WERI-Rb-1 (cell line): ENCODE data around the gene CHST8.

Source experiments
- DNase-seq: peaks from one replicate; pipeline ENCODE4 v3.0.0-alpha.2; 2020
- H3K27ac ChIP-seq: fragments of 250-450 bp; sonication (Bioruptor Pico); 2 replicates; pipeline ENCODE4 v1.5.1; 2020; ENCODE audit warnings: mild to moderate bottlenecking, moderate library complexity
- H3K27me3 ChIP-seq: fragments of 250-450 bp; sonication (Bioruptor Pico); 2 replicates; pipeline ENCODE4 v1.5.1; 2021; ENCODE audit warnings: mild to moderate bottlenecking, low read depth, moderate library complexity; ENCODE audit not compliant: insufficient read depth, severe bottlenecking
- H3K36me3 ChIP-seq: fragments of 250-450 bp; sonication (Bioruptor Pico); 2 replicates; pipeline ENCODE4 v1.5.1; 2020; ENCODE audit warnings: mild to moderate bottlenecking, moderate library complexity
- H3K4me3 ChIP-seq: 2 replicates; pipeline ENCODE4 v1.5.1; 2011; ENCODE audit warnings: low read depth, mild to moderate bottlenecking, control low read depth, low read length
- H3K9me3 ChIP-seq: fragments of 250-450 bp; sonication (Bioruptor Pico); 2 replicates; pipeline ENCODE4 v1.5.1; 2021; ENCODE audit warnings: mild to moderate bottlenecking, moderate library complexity; ENCODE audit not compliant: severe bottlenecking
- TF ChIP-seq, protein P1 (sequence below): IDR thresholded peaks from 2 replicates; pipeline ENCODE4 v1.5.1; 2011; ENCODE audit warnings: low read depth, mild to moderate bottlenecking, control low read depth, inconsistent platforms, low read length

Gene CHST8

DNA sequence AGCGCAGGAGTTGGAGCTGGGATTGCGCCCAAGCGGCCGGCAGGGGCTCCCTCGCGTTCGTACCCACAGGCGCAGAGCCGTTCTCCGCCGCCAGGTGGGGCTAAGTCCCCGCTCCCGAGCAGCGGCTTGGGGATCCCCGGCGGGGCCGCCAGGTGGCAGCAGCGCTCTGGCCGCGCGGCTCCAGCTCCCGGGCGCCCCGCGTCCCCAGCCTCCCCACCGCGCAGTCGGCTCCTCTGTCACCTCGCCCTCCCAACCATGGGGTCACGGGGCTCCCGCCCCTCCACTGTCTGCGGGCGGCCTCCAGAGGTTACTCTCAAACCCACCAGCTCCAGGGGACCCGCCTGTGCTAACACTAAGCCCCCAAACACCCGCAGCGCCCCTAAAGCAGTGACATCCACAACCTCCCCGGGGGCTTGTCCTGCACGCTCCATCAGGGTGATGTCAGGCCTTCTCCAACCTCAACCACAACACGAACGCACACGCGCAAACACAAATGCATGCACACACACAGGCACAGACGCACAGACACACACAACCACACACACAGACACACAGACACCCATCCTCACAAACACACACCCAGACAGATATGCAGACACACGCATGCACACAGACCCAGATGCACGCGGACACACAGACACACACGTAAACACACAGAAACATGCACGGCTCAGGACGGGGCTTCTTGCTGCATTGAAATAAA lies 156.5 kb downstream of the CHST8 start:
- Histone ChIP-seq H3K4me3 (peak overlapping the region; percentile 27), H3K36me3 (no peaks in the 10 kb centered on the region), H3K27ac (no peak overlapping the region), H3K9me3 (no peaks in the 10 kb centered on the region), H3K27me3 (no peaks in the 10 kb centered on the region)
- peak; percentile 77 for DNase-seq
- TF ChIP-seq, protein P1, sequence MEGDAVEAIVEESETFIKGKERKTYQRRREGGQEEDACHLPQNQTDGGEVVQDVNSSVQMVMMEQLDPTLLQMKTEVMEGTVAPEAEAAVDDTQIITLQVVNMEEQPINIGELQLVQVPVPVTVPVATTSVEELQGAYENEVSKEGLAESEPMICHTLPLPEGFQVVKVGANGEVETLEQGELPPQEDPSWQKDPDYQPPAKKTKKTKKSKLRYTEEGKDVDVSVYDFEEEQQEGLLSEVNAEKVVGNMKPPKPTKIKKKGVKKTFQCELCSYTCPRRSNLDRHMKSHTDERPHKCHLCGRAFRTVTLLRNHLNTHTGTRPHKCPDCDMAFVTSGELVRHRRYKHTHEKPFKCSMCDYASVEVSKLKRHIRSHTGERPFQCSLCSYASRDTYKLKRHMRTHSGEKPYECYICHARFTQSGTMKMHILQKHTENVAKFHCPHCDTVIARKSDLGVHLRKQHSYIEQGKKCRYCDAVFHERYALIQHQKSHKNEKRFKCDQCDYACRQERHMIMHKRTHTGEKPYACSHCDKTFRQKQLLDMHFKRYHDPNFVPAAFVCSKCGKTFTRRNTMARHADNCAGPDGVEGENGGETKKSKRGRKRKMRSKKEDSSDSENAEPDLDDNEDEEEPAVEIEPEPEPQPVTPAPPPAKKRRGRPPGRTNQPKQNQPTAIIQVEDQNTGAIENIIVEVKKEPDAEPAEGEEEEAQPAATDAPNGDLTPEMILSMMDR: peak; percentile 100

DNA sequence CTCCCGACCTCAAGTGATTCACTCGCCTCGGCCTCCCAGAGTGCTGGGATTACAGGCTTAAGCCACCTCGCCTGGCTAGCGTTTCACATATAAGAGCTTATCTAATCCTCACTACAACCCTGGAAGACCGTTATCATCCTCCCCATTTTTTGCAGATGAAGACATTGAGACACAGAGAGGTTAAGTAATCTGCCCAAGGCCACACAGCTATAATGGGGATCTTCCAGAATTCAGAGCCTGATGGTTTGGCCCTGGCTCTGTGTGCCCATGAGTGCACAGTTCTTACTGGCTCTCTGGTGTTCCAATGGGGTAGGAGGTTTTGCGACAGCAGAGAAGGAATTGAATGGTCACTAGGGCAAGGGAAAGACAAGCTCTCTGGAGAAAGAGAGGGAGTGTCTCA lies 158.1 kb downstream of the CHST8 start:
- H3K9me3 ChIP-seq: no peaks in the 10 kb centered on the region
- DNase-seq: peak; percentile 41
- H3K4me3 ChIP-seq: no peak overlapping the region
- H3K27me3 ChIP-seq: no peaks in the 10 kb centered on the region
- no peak overlapping the region for H3K27ac ChIP-seq
- TF ChIP-seq, protein P1: no peak
- H3K36me3 ChIP-seq: no peaks in the 10 kb centered on the region

DNA sequence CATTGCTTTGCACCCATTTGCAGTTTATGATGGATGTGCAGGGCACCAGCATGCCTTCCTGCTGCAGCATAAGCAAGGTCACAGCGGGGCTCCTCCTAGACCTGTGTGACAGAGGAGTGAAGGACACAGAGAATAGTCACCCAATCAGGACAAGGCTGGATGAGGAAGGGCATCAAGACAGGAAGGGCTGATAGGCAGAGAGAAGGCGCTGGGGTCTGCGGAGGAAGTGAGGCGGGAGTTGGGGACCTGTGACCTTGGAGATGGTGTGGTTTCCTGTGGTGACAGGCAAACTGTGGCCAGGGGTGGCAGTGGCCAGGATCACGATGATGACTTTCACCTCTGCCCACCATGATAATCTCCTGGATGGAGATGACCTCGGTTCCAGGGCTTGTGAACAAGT lies 158.5 kb downstream of the CHST8 start:
- H3K27ac ChIP-seq: no peak overlapping the region
- H3K27me3 ChIP-seq: no peaks in the 10 kb centered on the region
- no peaks in the 10 kb centered on the region for H3K36me3 ChIP-seq
- TF ChIP-seq, protein P1: no peak
- no peak overlapping the region for H3K4me3 ChIP-seq
- H3K9me3 ChIP-seq: no peaks in the 10 kb centered on the region
- no peak for DNase-seq

DNA sequence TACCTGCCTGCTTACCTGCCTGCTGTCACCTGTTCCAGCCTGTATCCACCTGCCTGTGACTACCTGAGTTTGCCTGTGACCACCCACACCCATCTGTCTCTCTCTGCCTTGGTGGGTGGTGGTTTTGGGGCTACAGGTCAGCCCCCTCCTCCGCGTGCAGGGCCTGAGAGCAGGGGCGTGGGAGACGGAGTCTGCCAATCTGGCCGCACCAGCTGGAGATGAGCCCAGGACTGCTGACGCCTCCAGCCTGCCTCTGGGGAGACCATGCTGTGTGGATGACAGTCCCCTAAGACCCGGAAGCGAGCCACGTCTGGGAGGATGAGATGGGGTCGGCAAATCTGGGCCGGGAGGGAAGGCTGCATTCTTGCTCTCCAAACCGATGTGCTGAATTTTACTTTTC lies 159.0 kb downstream of the CHST8 start:
- H3K36me3 ChIP-seq: no peaks in the 10 kb centered on the region
- H3K27ac ChIP-seq: no peak overlapping the region
- TF ChIP-seq, protein P1: no peak
- H3K27me3 ChIP-seq: no peaks in the 10 kb centered on the region
- H3K9me3 ChIP-seq: no peaks in the 10 kb centered on the region
- peak; percentile 59 for DNase-seq
- no peak overlapping the region for H3K4me3 ChIP-seq

DNA sequence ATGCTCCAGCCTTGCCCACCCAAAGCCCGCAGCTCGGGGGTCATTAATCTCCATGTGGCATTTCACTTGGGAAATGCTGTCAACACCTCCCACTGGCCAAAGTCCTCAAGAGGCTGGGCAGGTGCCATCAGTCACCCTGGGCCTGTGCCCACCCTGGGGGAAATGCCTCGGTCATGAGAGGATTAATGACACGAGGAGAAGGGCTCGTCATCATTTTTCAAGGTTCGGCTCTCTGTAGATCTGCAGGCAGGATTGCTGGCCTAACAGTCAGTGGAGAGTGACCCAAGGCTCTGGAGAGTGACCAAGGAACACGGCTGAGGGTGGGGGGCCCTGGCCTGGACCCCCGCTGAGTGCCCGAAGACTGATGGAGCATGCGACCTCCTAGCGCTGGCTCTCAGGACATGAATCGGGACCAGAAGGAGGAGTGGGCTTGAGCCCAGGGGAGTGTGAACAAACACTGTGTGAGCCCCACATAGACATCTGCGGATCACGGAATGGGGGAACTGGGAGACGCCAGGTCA lies 159.7 kb downstream of the CHST8 start:
- DNase-seq: no peak

More for the DNA sequence above, 159.7 kb downstream of the CHST8 start:
- H3K9me3 ChIP-seq: no peaks in the 10 kb centered on the region
- H3K27me3 ChIP-seq: no peaks in the 10 kb centered on the region
- no peaks in the 10 kb centered on the region for H3K36me3 ChIP-seq
- no peak overlapping the region for H3K27ac ChIP-seq
- no peak overlapping the region for H3K4me3 ChIP-seq
- TF ChIP-seq, protein P1: no peak
